Effector memory CD8-positive, alpha-beta T cell (primary cell): Measurements from ENCODE around the gene TMED6.
"Not testable (repeated sequence)": the region's sequence is repeated elsewhere in the genome, so short reads cannot be mapped to it uniquely, and the experiment has no call there.

Experiments
- ATAC-seq: fragments of 150-1000 bp; cut with Tn5 transposase; replicated peaks from 2 replicates; pipeline ENCODE4 v1.10.0; 2021; ENCODE audit warnings: mild to moderate bottlenecking, moderate library complexity
- DNase-seq, 3 experiments: peaks; one replicate each; pipeline ENCODE4 v3.0.0; 2021
- H3K27ac Mint-ChIP-seq, 2 donors: one replicate each; pipeline ENCODE4 v1.8.0; 2022; ENCODE audit warnings: mild to moderate bottlenecking in 2 of 2, mixed read lengths in 2 of 2, moderate library complexity in 2 of 2
- H3K27me3 Mint-ChIP-seq, 2 donors: one replicate each; pipeline ENCODE4 v1.8.0; 2022; ENCODE audit warnings: mixed read lengths in 2 of 2
- H3K36me3 Mint-ChIP-seq: one replicate; pipeline ENCODE4 v1.8.0; 2022; ENCODE audit warnings: mild to moderate bottlenecking, moderate library complexity, mixed read lengths; ENCODE audit not compliant: insufficient read depth
- H3K4me1 Mint-ChIP-seq, 2 donors: one replicate each; pipeline ENCODE4 v1.8.0; 2022; ENCODE audit warnings: low read depth in 2 of 2, mixed read lengths in 2 of 2
- H3K4me3 Mint-ChIP-seq, 2 donors: one replicate each; pipeline ENCODE4 v1.8.0; 2022; ENCODE audit warnings: mild to moderate bottlenecking in 2 of 2, mixed read lengths in 2 of 2, moderate library complexity in 2 of 2
- H3K9me3 Mint-ChIP-seq, 2 donors: one replicate each; pipeline ENCODE4 v1.8.0; 2022; ENCODE audit warnings: mixed read lengths in 2 of 2

TMED6 gene

DNA sequence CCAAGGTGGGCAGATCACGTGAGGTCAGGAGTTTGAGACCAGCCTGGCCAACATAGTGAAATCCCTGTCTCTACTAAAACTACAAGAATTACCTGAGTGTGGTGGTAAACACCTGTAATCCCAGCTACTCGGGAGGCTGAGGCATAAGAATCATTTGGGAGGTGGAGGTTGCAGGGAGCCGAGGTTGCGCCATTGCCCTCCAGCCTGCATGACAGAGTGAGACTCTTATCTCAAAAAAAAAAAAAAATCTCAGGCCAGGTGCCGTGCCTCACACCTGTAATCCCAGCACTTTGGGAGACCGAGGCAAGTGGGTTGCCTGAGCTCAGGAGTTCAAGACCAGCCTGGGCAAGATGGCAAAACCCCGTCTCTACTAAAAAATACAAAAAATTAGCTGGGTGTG is 54.8 kb downstream of the TMED6 start:
- not testable (repeated sequence) for H3K9me3 Mint-ChIP-seq, H3K4me3 Mint-ChIP-seq, ATAC-seq, H3K4me1 Mint-ChIP-seq, H3K27me3 Mint-ChIP-seq, DNase-seq
- H3K27ac Mint-ChIP-seq, result peak overlapping the region in 1 of 2 donors; percentile 54
- peaks cover 30% of the 10 kb centered on the region for H3K36me3 Mint-ChIP-seq

DNA sequence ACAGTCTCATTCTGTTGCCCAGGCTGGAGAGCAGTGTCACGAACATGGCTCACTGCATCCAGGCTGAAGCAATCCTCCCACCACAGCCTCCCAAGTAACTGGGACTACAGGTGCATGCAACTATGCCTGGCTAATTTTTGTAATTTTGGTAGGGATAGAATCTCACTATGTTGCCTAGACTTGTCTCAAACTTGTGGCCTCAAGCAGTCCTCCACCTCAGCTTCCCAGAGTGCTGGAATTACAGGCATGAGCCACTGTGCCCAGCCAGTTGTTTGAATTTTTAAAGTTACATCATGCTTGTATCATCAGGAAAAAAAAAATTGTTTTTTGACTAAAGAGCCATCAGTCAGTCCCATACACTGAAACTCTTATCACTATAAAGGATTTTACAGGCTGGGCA is 57.5 kb downstream of the TMED6 start:
- ATAC-seq (no peak), DNase-seq (no peak)
- Mint-ChIP-seq H3K9me3 (no peaks in the 10 kb centered on the region), H3K4me3 (no peak overlapping the region), H3K27ac (no peak overlapping the region), H3K27me3 (no peaks in the 10 kb centered on the region), H3K4me1 (no peaks in the 10 kb centered on the region), H3K36me3 (peaks cover 8% of the 10 kb centered on the region)

DNA sequence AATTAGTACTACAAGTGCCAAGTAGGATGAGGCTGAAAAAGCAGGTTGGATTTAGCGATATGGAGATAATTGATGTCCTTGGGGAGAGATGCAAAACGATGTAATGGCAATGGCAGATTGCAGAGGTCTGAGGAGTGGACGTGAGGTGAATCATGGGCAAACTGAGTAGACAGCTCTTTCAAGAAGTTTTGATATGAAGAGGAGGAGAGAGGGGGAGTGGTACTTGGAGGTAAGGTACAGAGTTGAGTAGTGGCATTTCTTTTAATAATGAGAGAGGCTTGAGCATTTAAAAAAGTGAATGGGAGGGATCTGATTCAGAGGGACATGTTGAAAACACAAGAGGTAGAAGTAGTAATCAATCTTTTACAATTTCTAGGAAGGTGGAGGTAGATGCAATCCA is 58.2 kb downstream of the TMED6 start:
- Mint-ChIP-seq H3K4me3 (no peak overlapping the region), H3K36me3 (peaks cover 4% of the 10 kb centered on the region), H3K4me1 (no peaks in the 10 kb centered on the region), H3K9me3 (no peaks in the 10 kb centered on the region), H3K27me3 (no peaks in the 10 kb centered on the region), H3K27ac (no peak overlapping the region)
- DNase-seq (no peak), ATAC-seq (no peak)
